ENCODE measurements around the gene PLEKHO2.
"Not testable (repeated sequence)": the region's sequence is repeated elsewhere in the genome, so short reads cannot be mapped to it uniquely, and the experiment has no call there.

PLEKHO2 gene

GRCh38 chr15:64814965-64815364 is 26.8 kb upstream of the PLEKHO2 start:
- not testable (repeated sequence) for H3K27ac ChIP-seq (replicated peaks); H3K27me3 ChIP-seq (ENCODE audit: insufficient read depth, poor library complexity, severe bottlenecking); H3K4me3 ChIP-seq (replicated peaks; ENCODE audit: insufficient read depth, low read length)
- DNase-seq (ENCODE audit: low read depth in 1 of 2, low spot score in 1 of 2), result peak in 1 of 2 experiments; percentile 39
- peak; percentile 23; the same call in 1 of the 2 replicates for TF ChIP-seq SPI1 (IDR thresholded peaks at IDR 0.05; ENCODE audit: borderline replicate concordance, low read depth)

GRCh38 chr15:64816452-64816851 is 25.3 kb upstream of the PLEKHO2 start:
- no peak for DNase-seq (ENCODE audit: low read depth in 1 of 2, low spot score in 1 of 2)
- Histone ChIP-seq H3K27ac (replicated peaks) (no peak overlapping the region), H3K27me3 (ENCODE audit: insufficient read depth, poor library complexity, severe bottlenecking) (no peaks in the 10 kb centered on the region), H3K4me3 (replicated peaks; ENCODE audit: insufficient read depth, low read length) (no peak overlapping the region)
- TF ChIP-seq, protein P1, sequence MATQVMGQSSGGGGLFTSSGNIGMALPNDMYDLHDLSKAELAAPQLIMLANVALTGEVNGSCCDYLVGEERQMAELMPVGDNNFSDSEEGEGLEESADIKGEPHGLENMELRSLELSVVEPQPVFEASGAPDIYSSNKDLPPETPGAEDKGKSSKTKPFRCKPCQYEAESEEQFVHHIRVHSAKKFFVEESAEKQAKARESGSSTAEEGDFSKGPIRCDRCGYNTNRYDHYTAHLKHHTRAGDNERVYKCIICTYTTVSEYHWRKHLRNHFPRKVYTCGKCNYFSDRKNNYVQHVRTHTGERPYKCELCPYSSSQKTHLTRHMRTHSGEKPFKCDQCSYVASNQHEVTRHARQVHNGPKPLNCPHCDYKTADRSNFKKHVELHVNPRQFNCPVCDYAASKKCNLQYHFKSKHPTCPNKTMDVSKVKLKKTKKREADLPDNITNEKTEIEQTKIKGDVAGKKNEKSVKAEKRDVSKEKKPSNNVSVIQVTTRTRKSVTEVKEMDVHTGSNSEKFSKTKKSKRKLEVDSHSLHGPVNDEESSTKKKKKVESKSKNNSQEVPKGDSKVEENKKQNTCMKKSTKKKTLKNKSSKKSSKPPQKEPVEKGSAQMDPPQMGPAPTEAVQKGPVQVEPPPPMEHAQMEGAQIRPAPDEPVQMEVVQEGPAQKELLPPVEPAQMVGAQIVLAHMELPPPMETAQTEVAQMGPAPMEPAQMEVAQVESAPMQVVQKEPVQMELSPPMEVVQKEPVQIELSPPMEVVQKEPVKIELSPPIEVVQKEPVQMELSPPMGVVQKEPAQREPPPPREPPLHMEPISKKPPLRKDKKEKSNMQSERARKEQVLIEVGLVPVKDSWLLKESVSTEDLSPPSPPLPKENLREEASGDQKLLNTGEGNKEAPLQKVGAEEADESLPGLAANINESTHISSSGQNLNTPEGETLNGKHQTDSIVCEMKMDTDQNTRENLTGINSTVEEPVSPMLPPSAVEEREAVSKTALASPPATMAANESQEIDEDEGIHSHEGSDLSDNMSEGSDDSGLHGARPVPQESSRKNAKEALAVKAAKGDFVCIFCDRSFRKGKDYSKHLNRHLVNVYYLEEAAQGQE (IDR thresholded peaks at IDR 0.05; ENCODE audit: insufficient replicate concordance, low read depth), result no peak
- TF ChIP-seq POLR2AphosphoS5 (IDR thresholded peaks at IDR 0.05; ENCODE audit: low read depth) (no peak), GABPA (IDR thresholded peaks at IDR 0.05; ENCODE audit: low read depth) (no peak), SPI1 (IDR thresholded peaks at IDR 0.05; ENCODE audit: borderline replicate concordance, low read depth) (no peak)
- TF ChIP-seq, protein P2, sequence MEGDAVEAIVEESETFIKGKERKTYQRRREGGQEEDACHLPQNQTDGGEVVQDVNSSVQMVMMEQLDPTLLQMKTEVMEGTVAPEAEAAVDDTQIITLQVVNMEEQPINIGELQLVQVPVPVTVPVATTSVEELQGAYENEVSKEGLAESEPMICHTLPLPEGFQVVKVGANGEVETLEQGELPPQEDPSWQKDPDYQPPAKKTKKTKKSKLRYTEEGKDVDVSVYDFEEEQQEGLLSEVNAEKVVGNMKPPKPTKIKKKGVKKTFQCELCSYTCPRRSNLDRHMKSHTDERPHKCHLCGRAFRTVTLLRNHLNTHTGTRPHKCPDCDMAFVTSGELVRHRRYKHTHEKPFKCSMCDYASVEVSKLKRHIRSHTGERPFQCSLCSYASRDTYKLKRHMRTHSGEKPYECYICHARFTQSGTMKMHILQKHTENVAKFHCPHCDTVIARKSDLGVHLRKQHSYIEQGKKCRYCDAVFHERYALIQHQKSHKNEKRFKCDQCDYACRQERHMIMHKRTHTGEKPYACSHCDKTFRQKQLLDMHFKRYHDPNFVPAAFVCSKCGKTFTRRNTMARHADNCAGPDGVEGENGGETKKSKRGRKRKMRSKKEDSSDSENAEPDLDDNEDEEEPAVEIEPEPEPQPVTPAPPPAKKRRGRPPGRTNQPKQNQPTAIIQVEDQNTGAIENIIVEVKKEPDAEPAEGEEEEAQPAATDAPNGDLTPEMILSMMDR (IDR thresholded peaks at IDR 0.05; ENCODE audit: insufficient read depth, low read length), result no peak

DNA sequence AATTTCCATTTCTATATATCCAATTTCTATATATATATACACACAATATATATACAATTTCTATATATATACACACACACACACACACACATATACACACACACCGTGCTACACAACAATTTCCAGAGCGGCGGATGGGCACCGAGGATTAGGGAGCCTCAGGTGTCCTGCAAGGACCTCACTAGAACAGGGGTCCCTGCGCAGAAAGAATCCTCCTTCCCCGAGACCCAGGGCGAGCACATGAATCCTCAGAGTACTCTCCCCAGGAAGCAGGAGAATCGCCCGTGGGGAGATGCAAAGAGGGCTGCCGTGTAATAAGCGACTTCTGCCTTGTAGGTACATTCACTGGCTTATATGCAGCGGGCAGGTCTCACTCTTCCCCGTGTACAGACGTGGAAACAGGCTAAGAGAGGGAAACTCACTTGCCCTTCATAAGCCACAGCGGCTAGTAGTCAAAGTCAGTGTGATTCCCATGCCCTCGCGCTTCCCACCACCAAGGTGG is 16.7 kb upstream of the PLEKHO2 start:
- Histone ChIP-seq H3K27me3 (ENCODE audit: insufficient read depth, poor library complexity, severe bottlenecking) (peaks cover 3% of the 10 kb centered on the region), H3K4me3 (replicated peaks; ENCODE audit: insufficient read depth, low read length) (peak overlapping the region; percentile 75), H3K27ac (replicated peaks) (no peak overlapping the region)
- TF ChIP-seq SPI1 (IDR thresholded peaks at IDR 0.05; ENCODE audit: borderline replicate concordance, low read depth) (no peak), POLR2AphosphoS5 (IDR thresholded peaks at IDR 0.05; ENCODE audit: low read depth) (no peak), GABPA (IDR thresholded peaks at IDR 0.05; ENCODE audit: low read depth) (no peak)
- TF ChIP-seq, protein P2 (IDR thresholded peaks at IDR 0.05; ENCODE audit: insufficient read depth, low read length), result no peak
- TF ChIP-seq, protein P1 (IDR thresholded peaks at IDR 0.05; ENCODE audit: insufficient replicate concordance, low read depth), result no peak
- peak in 1 of 2 experiments; percentile 21 for DNase-seq (ENCODE audit: low read depth in 1 of 2, low spot score in 1 of 2)

DNA sequence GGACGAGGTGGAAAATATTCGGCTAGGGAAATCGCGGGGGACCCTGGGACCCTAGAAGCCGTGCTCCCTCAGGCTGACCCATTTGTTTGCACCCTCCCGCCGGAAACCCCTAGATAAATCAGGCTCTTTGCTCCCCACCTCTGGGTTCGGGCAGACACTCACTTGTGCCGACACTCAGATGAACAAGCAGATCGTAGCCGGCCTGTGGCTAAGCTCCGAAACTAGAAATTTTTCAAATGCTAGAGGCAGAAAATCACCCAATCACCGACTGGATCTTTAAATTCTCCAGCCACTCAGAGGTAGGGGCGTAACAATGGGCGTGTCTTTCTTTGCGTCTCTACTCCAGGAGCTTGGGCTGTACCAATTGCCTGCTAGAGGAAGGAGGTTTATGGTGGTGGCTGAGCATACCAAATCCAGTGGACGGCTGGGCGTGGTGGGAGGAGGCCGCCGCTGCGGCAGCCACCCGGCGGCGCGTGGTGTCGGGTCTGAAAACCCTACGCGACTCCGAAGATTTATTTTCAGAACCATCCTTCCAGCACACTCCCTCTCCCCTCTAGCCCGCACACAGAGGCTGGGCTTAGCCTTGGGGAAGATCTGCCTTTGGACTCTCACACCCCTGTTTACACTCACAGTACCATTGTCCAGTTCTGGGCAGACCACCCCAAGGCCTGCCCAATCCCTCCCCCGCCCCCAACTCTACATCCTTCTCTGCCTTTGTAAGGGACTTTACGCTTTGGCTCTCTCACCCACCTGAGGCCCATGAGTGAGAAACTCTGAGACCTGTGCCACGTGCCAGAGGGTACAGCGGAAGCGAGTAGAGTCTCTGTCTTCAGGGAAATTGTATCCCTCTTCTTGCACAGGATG is 16.1 kb upstream of the PLEKHO2 start, which contains the start of gene PIF1:
Gene PIF1, minus strand, starts transcription at position 217 of the 864 bp plus-strand sequence. CDS start 1,312 bp downstream, outside the sequence.
- peak; percentile 94 to 97 for DNase-seq (ENCODE audit: low read depth in 1 of 2, low spot score in 1 of 2)
- TF ChIP-seq POLR2AphosphoS5 (IDR thresholded peaks at IDR 0.05; ENCODE audit: low read depth), result no peak
- TF ChIP-seq SPI1 (IDR thresholded peaks at IDR 0.05; ENCODE audit: borderline replicate concordance, low read depth), result no peak
- peaks cover 3% of the 10 kb centered on the region for H3K27me3 ChIP-seq (ENCODE audit: insufficient read depth, poor library complexity, severe bottlenecking)
- H3K4me3 ChIP-seq (replicated peaks; ENCODE audit: insufficient read depth, low read length), result peak within 1 kb of the TSS; percentile 75
- peak within 1 kb of the TSS; percentile 39 for H3K27ac ChIP-seq (replicated peaks)
